ENCODE results near the gene PRKG1. TPM values are rescaled to one million over a fixed set of nuclear protein-coding genes. Genes with fewer than 3 reads are reported as not detected.

The PRKG1 gene
- total and polyA plus RNA-seq, 2 of the 8 experiments (the other 6 are each of a cell fraction or from before 2014, with no cell fraction given): 4.2 to 15.2 TPM

DNA sequence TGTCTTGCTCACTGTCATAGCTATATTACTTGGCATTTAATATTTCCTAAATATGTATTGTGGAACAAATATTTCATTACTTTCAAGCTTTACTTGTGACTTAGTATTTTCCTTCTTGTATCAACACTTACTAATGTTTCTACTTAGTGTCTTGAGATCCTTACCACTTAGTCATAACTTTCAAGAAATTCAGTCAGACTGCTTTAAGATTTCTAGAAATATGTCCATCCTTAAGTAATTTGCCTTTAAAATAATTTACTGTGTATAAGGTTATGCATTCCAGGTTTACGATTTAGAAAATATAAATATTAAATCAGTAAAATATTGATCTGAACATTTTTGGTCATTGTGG, 712.4 kb downstream of the PRKG1 start:
- no peak overlapping the region for H2BK120ac ChIP-seq (replicated peaks; ENCODE audit: low read depth, low read length)
- H4K20me1 ChIP-seq (replicated peaks in 1 of 2; ENCODE audit: control insufficient read depth in 1 of 2, insufficient read depth in 2 of 2, low read length in 2 of 2): no peaks in the 10 kb centered on the region
- ChIA-PET CTCF (ENCODE audit: partially characterized antibody) (interaction anchor here (0.7 to 1.6 kb wide), 5 partner anchors 13 to 429 kb away, joined by 3 to 9 read pairs (median 3); no protein-coding TSS in a partner anchor), POLR2A (ENCODE audit: partially characterized antibody) (no interaction called here)
- no peak for FAIRE-seq
- no peaks in the 10 kb centered on the region for H3K9me3 ChIP-seq (ENCODE audit: insufficient read depth in 2 of 2, low read depth in 1 of 2, low read length in 1 of 2)
- H3K4me1 ChIP-seq (replicated peaks in 1 of 4; ENCODE audit: control insufficient read depth in 3 of 4, insufficient read depth in 4 of 4, low read length in 3 of 4): no peaks in the 10 kb centered on the region
- H3K23ac ChIP-seq (ENCODE audit: insufficient read length): no peak overlapping the region
- H2BK20ac ChIP-seq (ENCODE audit: low read length): no peak overlapping the region
- no peak overlapping the region for H3K56ac ChIP-seq (replicated peaks; ENCODE audit: insufficient read length, low read depth, low read length)
- no peak overlapping the region for H3K4me3 ChIP-seq (ENCODE audit: extremely low read depth in 1 of 4, insufficient read depth in 2 of 4, low read depth in 3 of 4, low read length in 4 of 4)
- H3K27me3 ChIP-seq (replicated peaks in 1 of 4; ENCODE audit: control insufficient read depth in 3 of 4, extremely low read depth in 1 of 4, insufficient read depth in 3 of 4, low read length in 3 of 4): no peaks in the 10 kb centered on the region
- no peak overlapping the region for H4K5ac ChIP-seq (ENCODE audit: insufficient read length, low read depth, low read length)
- no peak overlapping the region for H2BK15ac ChIP-seq (ENCODE audit: low read length)
- no peak overlapping the region for H2BK5ac ChIP-seq (ENCODE audit: low read depth, low read length)
- no peak overlapping the region for H2AFZ ChIP-seq (ENCODE audit: low read length)
- H2AK5ac ChIP-seq (ENCODE audit: low read depth, low read length): no peak overlapping the region
- H3K9ac ChIP-seq (replicated peaks in 1 of 4; ENCODE audit: extremely low read depth in 1 of 4, low read depth in 3 of 4, low read length in 3 of 4): no peak overlapping the region
- H3K18ac ChIP-seq (ENCODE audit: extremely low read depth, low read length): no peak overlapping the region
- no peak overlapping the region for H2BK12ac ChIP-seq (ENCODE audit: low read depth, low read length)
- H3K14ac ChIP-seq (ENCODE audit: insufficient read length): no peak overlapping the region
- H3K23me2 ChIP-seq (ENCODE audit: low read depth, low read length): no peaks in the 10 kb centered on the region
- no peak overlapping the region for H3K27ac ChIP-seq (ENCODE audit: low read depth, low read length)
- no peak for DNase-seq (ENCODE audit: low read depth in 1 of 2, low spot score in 2 of 2)
- H3K36me3 ChIP-seq (ENCODE audit: control insufficient read depth in 2 of 4, insufficient read depth in 4 of 4, low read length in 3 of 4): no peaks in the 10 kb centered on the region
- H3K79me2 ChIP-seq (ENCODE audit: control insufficient read depth in 1 of 2, insufficient read depth in 2 of 2, low read length in 2 of 2): no peaks in the 10 kb centered on the region
- H3K4ac ChIP-seq (replicated peaks; ENCODE audit: insufficient read length, low read depth, low read length): no peak overlapping the region
- no peak overlapping the region for H4K91ac ChIP-seq (replicated peaks; ENCODE audit: insufficient read length, low read length)
- H3K4me2 ChIP-seq (ENCODE audit: insufficient read depth in 1 of 2, low read depth in 2 of 2, low read length in 2 of 2): no peak overlapping the region
- H3K79me1 ChIP-seq (ENCODE audit: low read depth, low read length): no peaks in the 10 kb centered on the region
- 78% methylated on average over 1 of the region's 1 CpG; no CpG with 5 or more reads in 1 of the 2 experiments for WGBS, 2 experiments (ENCODE audit: extremely low coverage in 1 of 2, insufficient coverage in 1 of 2, insufficient read length in 1 of 2, insufficient replicate concordance in 2 of 2, low coverage in 1 of 2, low lambda C conversion rate in 2 of 2, missing lambda C conversion rate in 1 of 2)
- no peak overlapping the region for H4K8ac ChIP-seq (ENCODE audit: extremely low read depth, insufficient read depth, low read length)
- no peak for TF ChIP-seq KDM1A (IDR thresholded peaks at IDR 0.05; ENCODE audit: borderline replicate concordance, low read length)
- no peak for TF ChIP-seq BRCA1 (IDR thresholded peaks at IDR 0.05; ENCODE audit: low read depth, low read length)
- TF ChIP-seq GTF2F1 (IDR thresholded peaks at IDR 0.05; ENCODE audit: borderline replicate concordance, low read depth, low read length): no peak
- TF ChIP-seq, protein P1, sequence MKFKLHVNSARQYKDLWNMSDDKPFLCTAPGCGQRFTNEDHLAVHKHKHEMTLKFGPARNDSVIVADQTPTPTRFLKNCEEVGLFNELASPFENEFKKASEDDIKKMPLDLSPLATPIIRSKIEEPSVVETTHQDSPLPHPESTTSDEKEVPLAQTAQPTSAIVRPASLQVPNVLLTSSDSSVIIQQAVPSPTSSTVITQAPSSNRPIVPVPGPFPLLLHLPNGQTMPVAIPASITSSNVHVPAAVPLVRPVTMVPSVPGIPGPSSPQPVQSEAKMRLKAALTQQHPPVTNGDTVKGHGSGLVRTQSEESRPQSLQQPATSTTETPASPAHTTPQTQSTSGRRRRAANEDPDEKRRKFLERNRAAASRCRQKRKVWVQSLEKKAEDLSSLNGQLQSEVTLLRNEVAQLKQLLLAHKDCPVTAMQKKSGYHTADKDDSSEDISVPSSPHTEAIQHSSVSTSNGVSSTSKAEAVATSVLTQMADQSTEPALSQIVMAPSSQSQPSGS (IDR thresholded peaks at IDR 0.05; ENCODE audit: low read length): no peak
- no peak for TF ChIP-seq SP2 (IDR thresholded peaks at IDR 0.05; ENCODE audit: low read length)
- TF ChIP-seq GABPA (IDR thresholded peaks at IDR 0.05; ENCODE audit: borderline replicate concordance, insufficient read depth, low read length): no peak
- TF ChIP-seq SRF (IDR thresholded peaks at IDR 0.05; ENCODE audit: low read depth, low read length): no peak
- no peak for TF ChIP-seq CBX8 (IDR thresholded peaks at IDR 0.05; ENCODE audit: borderline replicate concordance, low read depth, low read length)
- TF ChIP-seq RFX5 (IDR thresholded peaks at IDR 0.05; ENCODE audit: borderline replicate concordance, low read depth, low read length): no peak
- TF ChIP-seq NANOG (IDR thresholded peaks at IDR 0.05; ENCODE audit: insufficient read depth, low read depth, low read length, poor library complexity, severe bottlenecking): no peak
- TF ChIP-seq ASH2L (IDR thresholded peaks at IDR 0.05; ENCODE audit: low read length): no peak
- TF ChIP-seq NRF1 (IDR thresholded peaks at IDR 0.05; ENCODE audit: low read depth, low read length): no peak
- TF ChIP-seq TCF12 (IDR thresholded peaks at IDR 0.05; ENCODE audit: low read depth, low read length): no peak
- TF ChIP-seq POLR2AphosphoS5 (IDR thresholded peaks at IDR 0.05; ENCODE audit: low read depth, low read length): no peak

Data from H1 (cell line).